T-helper 22 cell (primary cell): ENCODE results near the gene CA7.

Experiments
- DNase-seq: peaks from one replicate; pipeline ENCODE4 v3.0.0-alpha.2; 2020; ENCODE audit warnings: low read depth

CA7 gene

DNA sequence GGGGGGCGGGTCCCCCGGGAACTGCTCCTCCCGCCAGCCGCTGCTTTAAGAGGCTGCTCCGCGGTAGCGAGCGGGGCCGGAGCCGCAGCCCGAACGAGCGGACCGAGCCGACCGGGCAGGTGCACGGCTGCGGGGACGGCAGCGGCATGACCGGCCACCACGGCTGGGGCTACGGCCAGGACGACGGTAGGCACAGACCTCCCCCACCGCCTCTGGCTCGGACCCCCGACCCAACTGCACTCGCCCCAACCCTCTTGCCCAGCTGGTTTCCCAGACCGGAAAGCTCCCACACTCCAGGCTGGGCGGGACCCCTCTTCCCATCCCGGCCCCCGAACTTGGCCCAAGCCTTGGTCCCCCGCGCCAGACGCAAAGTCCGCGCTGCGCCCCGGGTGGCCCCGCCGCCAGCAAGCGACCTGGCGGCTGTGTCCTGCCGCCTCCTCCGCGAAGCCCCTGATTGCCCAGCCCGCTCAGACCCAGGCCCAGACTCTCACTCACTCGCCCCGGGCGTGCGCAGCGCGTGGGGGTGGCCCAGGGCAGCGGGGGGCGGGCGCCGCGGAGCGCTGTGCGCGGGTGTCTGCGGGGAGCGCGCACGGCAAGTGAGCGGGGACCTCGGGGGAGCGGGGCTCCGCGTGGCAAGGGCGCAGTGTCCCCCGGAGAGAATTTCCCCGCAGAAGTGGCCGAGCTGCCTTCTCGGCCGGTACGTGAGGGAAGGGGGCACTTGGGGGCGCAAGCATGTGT is at the start of gene CA7:
TSS of gene CA7 (plus strand) at position 73 of the 738 bp plus-strand sequence. CDS start at position 147, 74 bp downstream.
- DNase-seq = no peak

DNA sequence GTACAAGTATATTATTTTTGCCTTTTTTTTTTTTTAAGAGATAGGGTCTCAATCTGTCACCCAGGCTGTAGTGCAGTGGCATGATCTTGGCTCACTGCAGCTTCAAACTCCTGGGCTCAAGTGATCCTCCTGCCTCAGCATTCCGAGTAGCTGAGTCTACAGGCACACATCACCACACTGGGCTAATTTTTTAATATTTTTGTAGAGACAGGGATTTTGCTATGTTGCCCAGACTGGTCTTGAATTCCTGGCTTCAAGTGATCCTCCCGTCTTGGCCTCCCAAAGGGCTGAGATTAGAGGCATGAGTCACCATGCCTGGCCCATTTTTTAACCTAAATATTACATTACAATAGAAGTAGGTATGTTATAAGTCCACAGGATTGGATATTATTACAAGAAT is 46.1 kb upstream of the CA7 start:
- no peak for DNase-seq

DNA sequence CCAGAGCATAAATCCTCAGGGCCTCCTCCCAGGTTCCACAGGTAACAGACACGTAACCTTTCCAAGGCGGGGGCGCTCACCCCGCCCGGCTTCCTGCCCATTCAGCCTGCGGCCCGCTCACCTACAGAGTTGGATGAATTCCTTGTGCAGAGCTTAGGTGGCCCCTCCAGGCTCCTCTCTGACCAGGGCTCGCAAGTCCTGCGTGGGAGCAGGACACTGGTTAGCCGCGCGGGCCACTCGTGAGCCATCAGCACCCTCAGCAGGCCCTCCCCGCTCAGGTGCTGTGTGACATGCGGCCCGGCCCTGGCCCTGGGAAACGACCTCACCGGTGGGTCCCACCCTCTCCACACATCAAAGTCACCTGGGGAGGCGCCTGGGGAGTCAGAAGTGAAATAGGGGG is 43.4 kb upstream of the CA7 start:
- no peak for DNase-seq

DNA sequence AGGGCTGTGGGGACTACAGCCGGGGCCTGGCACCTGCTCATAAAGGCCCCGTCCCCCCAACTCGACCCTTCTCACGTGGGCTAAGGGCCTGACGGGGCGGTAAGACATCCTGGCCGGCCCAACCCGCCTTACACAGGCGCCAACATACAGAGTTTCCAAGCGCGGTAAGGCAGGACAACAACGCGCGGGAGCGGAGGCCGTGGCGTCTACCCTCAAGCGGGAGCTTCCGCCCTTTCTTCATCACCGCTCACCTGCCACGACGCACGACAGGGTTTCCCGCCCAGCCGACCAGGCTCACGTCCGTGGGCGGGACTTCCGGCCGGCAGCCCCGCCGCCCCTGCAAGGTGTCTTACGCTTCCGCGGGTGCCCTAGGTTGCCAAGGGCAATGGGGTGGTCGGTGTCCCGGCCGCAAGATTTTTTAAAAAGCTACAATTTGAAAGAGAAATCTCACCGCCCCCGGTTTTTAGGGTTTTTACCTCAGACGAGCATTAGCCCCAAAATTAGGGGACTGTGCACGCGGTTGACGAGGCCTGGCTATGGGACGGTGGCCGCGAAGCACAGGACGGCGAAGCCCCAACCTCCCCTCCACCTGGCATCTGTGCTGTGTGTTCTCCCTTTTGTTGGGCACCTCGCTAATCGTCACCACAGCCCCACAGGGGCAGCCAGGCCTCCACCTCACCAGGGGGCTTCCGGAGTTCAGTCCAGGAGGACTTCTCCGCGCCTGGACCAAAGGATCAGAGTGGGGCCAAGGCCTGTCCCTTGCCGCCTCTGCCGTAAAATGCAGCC is 42.7 kb upstream of the CA7 start, which contains the start of gene TERB1:
TSS of gene TERB1 (minus strand) at position 265 of the 786 bp plus-strand sequence. CDS start 4,786 bp downstream, outside the sequence.
- DNase-seq = no peak

DNA sequence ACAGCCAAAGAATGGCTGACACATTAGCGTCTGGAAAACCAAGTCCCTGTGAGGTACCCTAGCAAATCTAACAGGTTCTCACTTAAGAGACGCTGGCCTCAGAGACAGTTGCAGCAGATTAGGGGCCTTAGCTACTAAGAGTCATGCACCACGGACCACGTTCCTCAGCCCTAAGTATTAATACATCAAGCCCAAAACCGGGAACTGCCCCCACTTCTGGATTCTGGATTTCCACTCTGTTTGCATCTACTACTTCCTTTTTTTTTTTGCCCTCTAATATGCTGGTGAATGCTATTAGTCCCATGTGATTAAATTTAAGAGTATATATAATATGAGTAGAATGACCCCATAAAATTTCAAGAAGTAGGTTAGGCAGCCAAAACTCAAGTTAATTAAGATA is 42.1 kb upstream of the CA7 start:
- DNase-seq = no peak

DNA sequence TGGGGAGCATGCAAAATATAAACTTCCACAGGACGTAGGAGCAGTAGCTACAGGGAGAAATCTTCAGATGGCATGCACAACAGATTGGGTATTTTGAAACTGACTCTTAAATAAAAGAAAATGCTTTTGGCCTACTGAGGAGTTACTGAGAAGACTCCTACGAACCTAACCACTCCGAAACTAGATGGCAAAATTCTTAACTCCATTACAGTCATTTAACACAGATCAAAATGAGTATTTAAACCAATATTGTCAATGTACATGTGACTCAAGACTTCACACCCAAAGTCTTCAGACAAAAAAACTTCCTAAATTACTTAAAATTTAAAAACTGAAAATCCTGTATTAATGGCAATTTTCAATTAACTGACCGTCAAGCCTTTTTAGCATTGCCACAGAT is 34.4 kb upstream of the CA7 start:
- DNase-seq = no peak

DNA sequence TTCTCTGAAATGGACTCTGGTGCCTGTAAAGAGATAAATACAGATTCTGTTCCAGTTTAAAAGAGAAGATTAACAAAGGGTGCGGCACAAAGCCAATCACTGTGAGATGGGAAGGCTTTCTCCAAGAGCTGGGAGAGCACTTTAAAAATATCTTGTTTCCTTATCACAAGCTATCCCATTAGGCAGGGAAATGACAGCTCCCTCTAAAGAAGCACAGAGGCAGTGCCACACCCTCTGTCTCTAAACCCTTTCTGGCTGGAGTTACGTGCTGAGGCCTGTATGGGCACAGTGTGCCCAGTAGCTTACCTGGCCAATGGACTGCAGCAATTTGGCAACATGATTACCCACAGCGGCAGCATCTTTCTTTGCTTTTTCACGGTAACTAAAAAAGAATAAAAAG is 33.8 kb upstream of the CA7 start:
- DNase-seq = no peak

DNA sequence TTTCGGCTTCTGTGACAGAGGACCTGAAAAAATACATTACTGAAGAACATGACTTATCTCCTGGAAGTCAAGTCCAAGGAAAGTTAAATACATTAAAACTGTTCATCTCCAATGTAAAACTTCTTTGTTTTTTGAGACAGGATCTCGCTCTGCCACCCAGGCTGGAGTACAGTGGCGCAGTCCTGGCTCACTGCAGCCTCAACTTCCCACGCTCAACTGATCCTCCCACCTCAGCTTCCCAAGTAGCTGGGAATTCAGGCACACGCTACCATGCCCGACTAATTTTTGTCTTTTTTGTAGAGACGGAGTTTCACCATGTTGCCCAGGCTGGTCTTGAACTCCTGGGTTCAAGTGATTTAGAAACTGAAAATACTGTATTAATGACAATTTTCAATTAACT is 33.2 kb upstream of the CA7 start:
- DNase-seq = no peak

DNA sequence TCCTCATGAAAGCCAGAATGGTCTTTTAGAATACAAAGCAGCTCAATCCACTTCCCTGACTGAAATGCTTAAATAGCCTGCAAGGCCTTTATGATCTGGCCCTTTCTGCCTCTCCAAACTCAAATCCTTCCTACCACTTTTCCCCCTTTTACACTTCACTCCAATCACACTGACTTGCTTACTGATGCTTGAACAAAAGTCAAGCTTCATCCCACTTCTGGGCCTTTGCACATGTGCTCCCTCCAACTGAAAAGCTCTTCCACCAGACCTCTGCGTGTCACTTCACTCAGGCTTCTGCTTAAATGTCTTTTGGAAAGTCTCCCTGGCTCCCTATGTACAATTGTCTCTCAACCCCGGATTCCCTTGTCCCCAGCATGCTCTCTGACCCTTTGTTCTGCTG is 29.5 kb upstream of the CA7 start:
- no peak for DNase-seq

DNA sequence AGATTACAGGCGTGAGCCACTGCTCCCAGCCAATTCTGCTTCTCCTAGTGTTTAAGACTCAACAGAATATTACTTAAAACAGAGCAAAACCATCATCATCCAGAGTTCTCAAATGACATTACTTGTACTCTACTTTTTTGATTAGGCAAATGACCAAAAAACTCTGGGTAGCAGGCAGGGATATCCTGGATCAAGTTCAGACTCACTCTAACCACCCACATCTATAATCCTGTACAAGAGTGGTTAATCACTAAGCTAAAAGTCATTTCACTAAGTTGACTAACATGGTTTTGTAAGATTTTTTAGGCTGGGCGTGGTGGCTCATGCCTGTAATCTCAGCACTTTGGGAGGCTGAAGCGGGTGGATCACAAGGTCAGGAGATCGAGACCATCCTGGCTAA is 20.2 kb upstream of the CA7 start:
- DNase-seq = no peak

DNA sequence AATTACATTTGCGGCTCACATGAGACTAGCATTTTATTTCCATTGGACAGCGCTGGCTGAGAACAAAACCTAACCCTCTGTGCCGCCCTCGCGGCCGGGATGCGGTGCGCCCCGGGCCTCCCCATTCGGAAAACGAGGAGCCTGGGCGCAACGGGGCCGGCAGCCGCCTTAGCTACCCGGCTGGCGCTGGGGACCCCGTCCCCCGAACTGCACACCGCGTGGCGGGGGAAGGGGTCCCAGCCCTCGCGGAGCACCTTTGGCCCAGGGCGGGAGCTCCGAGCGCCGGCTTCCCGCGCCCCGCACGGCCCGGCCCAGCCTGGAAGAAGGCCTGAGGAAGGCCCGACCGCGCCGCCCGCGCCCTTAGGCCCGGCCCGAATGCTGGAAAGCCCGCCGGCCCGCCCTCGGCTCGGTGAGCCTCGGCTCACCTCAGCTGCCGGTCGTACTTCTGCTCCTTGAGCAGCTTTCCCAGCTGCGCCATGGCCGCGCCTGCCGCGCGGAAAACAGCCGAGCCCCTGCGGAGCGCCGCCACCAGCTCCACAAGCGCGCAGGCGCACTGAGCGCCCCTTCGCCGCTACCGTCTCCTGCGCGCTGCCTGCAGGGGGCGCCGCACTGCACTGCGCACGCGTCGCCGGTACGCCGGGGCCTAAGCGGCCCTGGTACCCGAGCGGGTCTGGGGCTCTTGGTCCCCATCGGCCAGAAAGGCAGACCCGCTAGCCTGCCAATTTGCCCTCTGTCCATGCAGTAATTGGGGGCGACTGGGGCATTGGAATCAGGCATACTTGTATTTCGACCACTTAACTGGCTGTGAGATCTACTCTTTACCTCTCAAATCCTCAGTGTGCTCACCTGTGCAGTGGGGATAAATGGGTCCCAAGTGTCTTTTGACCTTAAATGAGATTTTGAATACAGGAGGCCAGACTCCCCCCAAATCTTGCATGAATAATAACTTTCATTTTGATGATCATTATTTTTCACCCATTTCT is 13.5 kb upstream of the CA7 start, which contains the start of gene NAE1:
TSS of gene NAE1 (minus strand) at position 555 of the 983 bp plus-strand sequence. CDS start at position 478, 77 bp downstream.
- peak; percentile 74 for DNase-seq

DNA sequence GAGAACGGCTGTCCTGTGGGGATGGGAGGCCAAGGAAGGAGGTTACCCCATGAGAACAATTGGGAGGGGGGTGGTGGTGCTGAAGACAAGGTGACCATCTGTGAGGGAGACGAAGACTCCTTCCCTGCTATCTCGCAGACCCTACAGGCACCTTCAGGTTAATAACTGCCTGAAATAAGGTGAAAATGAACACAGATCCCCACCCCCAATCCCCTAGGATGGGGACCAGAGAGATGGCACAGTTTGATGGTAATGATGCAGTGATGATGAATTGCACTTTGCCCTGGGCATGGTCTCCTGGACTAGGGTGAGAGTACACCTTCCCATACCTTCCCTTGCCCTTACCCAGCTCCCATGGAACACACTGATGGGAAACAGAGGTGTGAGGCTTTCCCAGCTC is 12.0 kb upstream of the CA7 start:
- DNase-seq = no peak

DNA sequence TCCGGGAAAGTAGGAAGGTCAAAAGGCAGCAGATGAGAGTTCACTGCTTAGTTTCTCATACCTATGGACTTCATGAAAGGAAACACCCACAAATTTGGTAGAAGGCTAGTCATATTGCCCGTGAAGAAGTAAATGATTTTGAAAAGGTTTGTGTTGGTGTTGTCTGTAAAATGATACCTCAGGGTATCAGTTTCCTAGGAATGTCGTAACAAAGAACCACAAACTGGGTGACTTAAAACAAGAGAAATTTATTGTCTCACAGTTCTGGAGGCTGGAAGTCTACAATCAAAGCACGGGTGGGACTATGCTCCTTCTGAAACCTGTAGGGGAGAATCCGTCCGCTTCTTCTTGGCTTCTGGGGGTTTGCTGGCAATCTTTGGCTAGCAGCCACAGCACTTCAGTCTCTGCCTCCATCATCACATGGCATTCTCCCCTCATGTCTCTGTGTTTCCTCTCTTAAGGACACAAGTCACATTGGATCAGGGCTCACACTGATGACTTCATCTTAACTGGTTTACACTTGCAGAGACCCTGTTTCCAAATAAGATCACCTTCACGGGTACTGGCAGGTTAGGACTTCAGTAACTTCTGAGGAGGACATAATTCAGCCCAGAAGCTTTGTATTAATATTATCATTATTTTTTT is 11.4 kb upstream of the CA7 start:
- no peak for DNase-seq

DNA sequence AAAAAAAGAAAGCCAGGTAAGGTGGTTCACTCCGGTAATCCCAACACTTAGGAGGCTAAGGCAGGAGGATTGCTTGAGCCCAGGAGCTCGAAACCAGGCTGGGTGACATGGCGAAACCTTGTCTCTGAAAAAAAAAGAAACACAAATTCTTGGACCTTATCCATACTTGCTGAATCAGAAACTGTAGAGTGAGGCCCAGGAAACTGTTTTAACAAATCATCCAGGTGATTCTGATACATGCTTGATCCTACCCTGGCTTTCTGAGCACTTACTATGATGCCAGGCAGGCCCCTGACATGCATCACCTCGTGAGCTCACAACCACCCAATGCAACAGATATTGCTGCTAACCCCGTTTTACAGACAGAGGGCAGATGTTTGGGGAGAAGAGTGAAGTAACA is 9.5 kb upstream of the CA7 start:
- no peak for DNase-seq

DNA sequence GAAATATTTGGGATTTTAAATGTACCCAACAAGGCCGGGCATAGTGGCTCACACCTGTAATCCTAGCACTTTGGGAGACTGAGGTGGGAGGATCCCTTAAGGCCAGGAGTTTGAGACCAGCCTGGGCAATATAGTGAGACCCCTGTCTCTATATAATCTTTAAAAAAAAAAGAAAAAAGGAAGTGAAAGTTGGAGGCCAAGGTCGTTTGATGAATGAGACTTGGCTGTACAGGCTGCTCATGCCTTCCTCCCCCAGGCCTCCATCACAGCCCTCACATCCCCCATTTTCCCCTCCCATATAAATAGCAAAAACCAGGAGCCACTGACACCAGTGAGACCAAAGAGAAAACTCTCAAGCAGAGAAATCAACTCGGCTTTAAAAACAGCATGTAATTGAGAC is 3.3 kb upstream of the CA7 start:
- no peak for DNase-seq

DNA sequence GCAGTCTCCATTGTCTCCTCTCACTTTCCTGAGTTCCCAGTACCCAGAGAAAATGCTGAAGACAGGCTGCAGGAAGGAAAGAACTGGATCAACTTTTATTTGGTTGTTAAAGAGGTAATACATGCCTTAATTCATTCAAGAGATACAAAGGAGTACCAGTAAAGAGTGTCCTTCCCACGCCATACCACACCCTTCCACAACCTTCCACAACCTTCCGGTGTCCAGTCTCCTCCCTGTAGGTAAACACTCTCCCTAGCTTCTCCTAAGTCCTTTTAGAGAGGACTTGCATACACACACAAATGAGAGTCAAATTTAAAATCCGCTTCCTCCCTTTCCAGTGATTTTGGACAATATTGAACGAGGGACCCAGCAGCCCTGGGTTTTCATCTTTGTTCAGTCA is 2.8 kb upstream of the CA7 start:
- no peak for DNase-seq

DNA sequence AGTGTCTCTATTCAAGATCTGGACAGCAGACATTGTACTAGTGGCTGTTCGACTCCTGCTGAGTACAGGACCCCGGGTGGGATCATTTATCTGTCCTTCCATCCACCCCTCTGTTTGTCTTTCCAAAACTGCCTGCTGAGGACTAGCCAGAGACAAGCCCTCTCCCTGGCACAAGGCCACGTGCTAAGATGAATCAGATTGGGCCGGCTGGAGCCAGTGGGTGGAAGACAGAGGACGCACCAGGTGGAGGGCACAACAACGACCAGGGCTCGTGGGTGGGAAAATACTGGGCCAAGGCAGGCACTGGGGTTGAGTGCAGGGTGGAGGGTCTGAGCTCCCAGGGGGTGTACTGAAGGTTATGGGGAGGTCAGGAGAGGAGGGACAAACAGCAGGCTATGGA is 1.4 kb upstream of the CA7 start:
- no peak for DNase-seq

DNA sequence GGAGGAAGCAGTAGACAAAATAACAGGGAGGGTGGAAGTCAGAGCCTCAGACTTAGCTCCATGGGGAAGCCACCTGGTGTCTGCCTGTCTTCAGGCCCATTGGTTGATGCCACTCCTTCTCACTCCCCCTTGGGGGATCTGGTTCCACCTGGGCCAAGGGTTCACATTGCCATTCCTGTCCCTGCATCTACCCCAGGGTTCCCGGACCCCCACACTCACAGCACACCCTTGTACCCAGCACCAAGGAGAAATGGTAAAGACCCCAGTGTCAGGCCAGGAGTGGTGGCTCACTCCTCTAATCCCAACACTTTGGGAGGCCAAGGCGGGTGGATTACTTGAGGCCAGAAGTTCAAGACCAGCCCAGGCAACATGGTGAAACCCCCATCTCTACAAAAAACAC is 1.0 kb upstream of the CA7 start:
- DNase-seq = no peak

DNA sequence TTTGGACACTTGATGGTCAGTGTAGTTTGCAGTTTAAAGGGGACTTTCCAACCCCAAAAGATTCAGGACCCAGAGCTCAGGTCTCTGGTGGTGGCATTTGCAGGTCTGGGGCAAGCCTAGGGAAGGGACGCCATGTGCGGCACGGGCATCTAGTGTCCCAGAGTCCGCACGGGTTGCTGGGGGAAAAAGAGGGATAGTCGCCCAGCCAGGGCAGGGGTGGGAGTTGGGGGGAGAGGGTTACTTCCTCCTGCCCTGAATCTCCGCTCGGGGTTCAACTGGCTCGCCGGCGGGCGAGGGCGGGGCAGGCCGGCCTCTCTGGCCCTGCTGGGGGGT is 239 bp upstream of the CA7 start:
- DNase-seq = no peak

DNA sequence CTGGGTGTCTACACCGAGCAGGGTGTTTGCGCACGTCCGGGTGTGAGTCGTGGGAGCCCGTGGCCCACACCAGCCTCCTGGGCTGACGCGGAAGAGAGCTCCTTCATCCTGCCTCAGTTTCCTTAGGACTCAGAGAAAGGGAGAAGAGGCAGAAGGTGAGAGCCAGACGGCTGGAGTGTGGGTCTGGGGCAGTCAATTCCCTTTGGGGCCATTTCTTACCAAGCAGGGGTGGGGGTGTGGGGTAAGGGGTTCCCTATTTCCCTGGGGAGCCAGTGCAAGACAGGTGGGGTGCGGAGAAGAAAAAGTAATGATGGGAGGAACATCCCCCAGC is 831 bp downstream of the CA7 start:
- DNase-seq = no peak

DNA sequence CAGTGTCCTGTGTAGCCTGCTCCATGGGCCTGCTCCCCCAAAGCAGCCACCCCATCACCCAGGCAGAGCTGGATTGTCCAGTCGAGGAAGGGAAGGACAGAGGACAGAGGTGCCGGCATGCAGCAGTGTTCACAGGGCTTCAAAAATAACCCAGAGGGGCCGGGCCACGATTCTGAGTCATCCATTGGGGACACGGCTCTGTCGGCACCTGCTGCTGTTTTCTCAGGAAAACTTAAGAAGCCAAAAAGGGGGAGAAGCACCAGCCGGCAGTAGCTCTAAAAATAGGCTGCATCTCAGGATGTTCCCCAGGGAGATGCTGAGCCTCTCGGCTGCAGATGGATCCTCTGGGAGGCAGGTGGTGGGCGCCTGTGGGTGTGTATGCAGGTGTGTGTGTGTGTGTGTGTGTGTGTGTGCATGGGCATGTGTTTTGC is 1.6 kb downstream of the CA7 start:
- DNase-seq = no peak

DNA sequence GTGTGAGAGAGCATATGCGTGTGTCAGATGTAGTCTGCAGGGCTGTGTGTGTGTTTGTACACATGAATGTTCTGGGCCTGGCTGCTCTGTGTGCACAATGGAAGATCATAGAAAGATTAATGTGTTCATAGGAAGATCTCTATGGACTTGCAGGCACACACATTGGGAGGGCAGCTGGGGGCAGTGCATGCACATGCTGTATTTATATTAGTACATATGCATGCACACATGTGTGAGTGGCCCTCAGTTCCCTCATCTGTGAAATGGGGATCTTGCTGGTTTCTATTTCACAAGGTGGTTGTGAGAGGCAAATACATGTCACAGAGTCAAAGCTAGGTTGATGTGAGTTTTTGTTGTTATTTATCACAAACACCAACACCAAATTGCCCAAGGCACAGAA is 2.1 kb downstream of the CA7 start:
- no peak for DNase-seq
